HEK293 (cell line): ENCODE data around the gene PNCK.
A peak's percentile ranks its signal among the peaks of the same experiment; 100 is the strongest.

Experiments
- CTCF ChIA-PET: fragments of 350-600 bp; formaldehyde crosslinking; extraction: SDS; loops from one replicate; lab custom pipeline; 2021; ENCODE audit warnings: antibody characterized with exemption; lab: Yijun Ruan, JAX
- POLR2A ChIA-PET: fragments of 300-600 bp; formaldehyde crosslinking; extraction: SDS; loops from one replicate; lab custom pipeline; 2020; ENCODE audit warnings: antibody characterized with exemption, inconsistent platforms; lab: Yijun Ruan, JAX
- H3K27ac ChIP-seq: fragments of 200-500 bp; sonication (Bioruptor generic); 2 replicates; pipeline ENCODE4 v1.5.1; 2014; ENCODE audit warnings: low read depth, low read length, control low read depth, inconsistent platforms; ENCODE audit errors: extremely low read depth
- H3K36me3 ChIP-seq, 2 experiments: fragments of 200-500 bp in 1 of 2; sonication (Bioruptor generic) in 1 of 2; 1 replicate in 1 of 2; 2 replicates in 1 of 2; pipeline ENCODE4 v1.5.1; 2014 to 2017; ENCODE audit warnings: inconsistent platforms in 2 of 2, low read length in 2 of 2; ENCODE audit not compliant: control insufficient read depth in 2 of 2, insufficient read depth in 1 of 2
- H3K4me1 ChIP-seq: fragments of 200-500 bp; sonication (Bioruptor generic); 2 replicates; pipeline ENCODE4 v1.5.1; 2014; ENCODE audit warnings: mild to moderate bottlenecking, low read length, inconsistent platforms; ENCODE audit not compliant: control insufficient read depth, insufficient read depth
- H3K4me3 ChIP-seq: 2 replicates; pipeline ENCODE4 v1.5.1; 2011; ENCODE audit warnings: low read depth, mild to moderate bottlenecking, control low read depth, low read length, moderate library complexity
- H3K9me3 ChIP-seq: fragments of 200-500 bp; sonication (Bioruptor generic); 2 replicates; pipeline ENCODE4 v1.5.1; 2014; ENCODE audit warnings: low read depth, low read length, inconsistent platforms; ENCODE audit not compliant: control insufficient read depth, insufficient read depth
- AEBP2 ChIP-seq: fragments of 450-650 bp; formaldehyde crosslinking; IDR thresholded peaks from 2 replicates; pipeline ENCODE4 v1.5.1; 2016; ENCODE audit warnings: missing biosample characterization, missing genetic modification characterization, borderline replicate concordance
- HOXA7 ChIP-seq: sonication (generic); formaldehyde crosslinking; IDR thresholded peaks from 2 replicates; pipeline ENCODE4 v1.8.1; 2022; ENCODE audit warnings: missing genetic modification reagents, borderline replicate concordance
- HOXD13 ChIP-seq: sonication (generic); formaldehyde crosslinking; IDR thresholded peaks from 2 replicates; pipeline ENCODE4 v1.8.0; 2022; ENCODE audit warnings: missing genetic modification reagents, borderline replicate concordance
- KLF1 ChIP-seq: fragments of 450-650 bp; formaldehyde crosslinking; IDR thresholded peaks from 2 replicates; pipeline ENCODE4 v1.5.1; 2016; ENCODE audit warnings: missing biosample characterization, missing genetic modification characterization
- MEIS1 ChIP-seq: sonication (generic); formaldehyde crosslinking; IDR thresholded peaks from 2 replicates; pipeline ENCODE4 v1.8.1; 2022; ENCODE audit warnings: missing genetic modification reagents, mild to moderate bottlenecking, borderline replicate concordance
- SCRT1 ChIP-seq: fragments of 450-650 bp; formaldehyde crosslinking; IDR thresholded peaks from 2 replicates; pipeline ENCODE4 v1.5.1; 2016; ENCODE audit warnings: missing biosample characterization, missing genetic modification characterization, borderline replicate concordance
- ZBTB44 ChIP-seq: fragments of 450-650 bp; IDR thresholded peaks from 2 replicates; pipeline ENCODE4 v1.5.1; 2018; ENCODE audit warnings: missing biosample characterization, mild to moderate bottlenecking, missing genetic modification characterization
- ZBTB48 ChIP-seq: fragments of 450-650 bp; formaldehyde crosslinking; IDR thresholded peaks from 2 replicates; pipeline ENCODE4 v1.5.1; 2016; ENCODE audit warnings: missing biosample characterization, missing genetic modification characterization
- ZBTB6 ChIP-seq: fragments of 450-650 bp; formaldehyde crosslinking; IDR thresholded peaks from 2 replicates; pipeline ENCODE4 v1.5.1; 2017; ENCODE audit warnings: missing biosample characterization, missing genetic modification characterization
- ZFP37 ChIP-seq: fragments of 450-650 bp; formaldehyde crosslinking; IDR thresholded peaks from 2 replicates; pipeline ENCODE4 v1.5.1; 2016; ENCODE audit warnings: missing biosample characterization, missing genetic modification characterization
- ZNF202 ChIP-seq: fragments of 450-650 bp; formaldehyde crosslinking; IDR thresholded peaks from 2 replicates; pipeline ENCODE4 v1.5.1; 2016; ENCODE audit warnings: missing biosample characterization, missing genetic modification characterization, borderline replicate concordance
- ZNF23 ChIP-seq: fragments of 450-650 bp; formaldehyde crosslinking; IDR thresholded peaks from 2 replicates; pipeline ENCODE4 v1.5.1; 2016; ENCODE audit warnings: missing biosample characterization, missing genetic modification characterization, borderline replicate concordance
- ZNF362 ChIP-seq: fragments of 450-650 bp; formaldehyde crosslinking; IDR thresholded peaks from 2 replicates; pipeline ENCODE4 v1.5.1; 2016; ENCODE audit warnings: missing biosample characterization, missing genetic modification characterization
- ZNF404 ChIP-seq: fragments of 450-650 bp; formaldehyde crosslinking; IDR thresholded peaks from 2 replicates; pipeline ENCODE4 v1.5.1; 2017; ENCODE audit warnings: missing biosample characterization, missing genetic modification characterization
- ZNF433 ChIP-seq: fragments of 450-650 bp; formaldehyde crosslinking; IDR thresholded peaks from 2 replicates; pipeline ENCODE4 v1.5.1; 2016; ENCODE audit warnings: missing biosample characterization, missing genetic modification characterization, low read depth
- ZNF48 ChIP-seq: fragments of 450-650 bp; formaldehyde crosslinking; IDR thresholded peaks from 2 replicates; pipeline ENCODE4 v1.5.1; 2016; ENCODE audit warnings: missing biosample characterization, missing genetic modification characterization
- ZNF518A ChIP-seq: fragments of 450-650 bp; formaldehyde crosslinking; conservative IDR thresholded peaks from 2 replicates; pipeline ENCODE4 v1.5.1; 2016; ENCODE audit warnings: low read depth, missing biosample characterization, missing genetic modification characterization
- ZNF621 ChIP-seq: fragments of 450-650 bp; formaldehyde crosslinking; IDR thresholded peaks from 2 replicates; pipeline ENCODE4 v1.5.1; 2017; ENCODE audit warnings: missing biosample characterization, missing genetic modification characterization
- ZNF660 ChIP-seq: fragments of 450-650 bp; IDR thresholded peaks from 2 replicates; pipeline ENCODE4 v1.5.1; 2018; ENCODE audit warnings: missing biosample characterization, mild to moderate bottlenecking, missing genetic modification characterization
- ZNF692 ChIP-seq: fragments of 450-650 bp; formaldehyde crosslinking; IDR thresholded peaks from 2 replicates; pipeline ENCODE4 v1.5.1; 2016; ENCODE audit warnings: missing biosample characterization, missing genetic modification characterization
- ZNF785 ChIP-seq: fragments of 450-650 bp; formaldehyde crosslinking; IDR thresholded peaks from 2 replicates; pipeline ENCODE4 v1.5.1; 2016; ENCODE audit warnings: missing biosample characterization, missing genetic modification characterization
- ZNF791 ChIP-seq: fragments of 450-650 bp; formaldehyde crosslinking; IDR thresholded peaks from 2 replicates; pipeline ENCODE4 v1.5.1; 2016; ENCODE audit warnings: missing biosample characterization, missing genetic modification characterization

The PNCK gene

GRCh38 chrX:153644356-153645125 is 29.1 kb downstream of the PNCK start (continued):
- TF ChIP-seq ZBTB6 (tag by site-specific recombination) (peak; percentile 23; the same call in 1 of the 2 replicates), ZNF362 (no peak)

- H3K27ac ChIP-seq: no peak overlapping the region
- no peaks in the 10 kb centered on the region for H3K9me3 ChIP-seq
- peak overlapping the region; percentile 1 for H3K4me3 ChIP-seq
- no peaks in the 10 kb centered on the region for H3K36me3 ChIP-seq
- H3K4me1 ChIP-seq: peaks cover 3% of the 10 kb centered on the region; the same call in 1 of the 2 replicates
- ChIA-PET CTCF (interaction anchor here (0.6 to 2.5 kb wide), 18 partner anchors 8 to 702 kb away, joined by 3 to 24 read pairs (median 4); no protein-coding TSS in a partner anchor), POLR2A (no interaction called here)
- no peak for TF ChIP-seq HOXD13 (CRISPR knock-in tag)
- no peak for TF ChIP-seq ZNF433 (tag by site-specific recombination)
- no peak for TF ChIP-seq ZNF518A (tag by site-specific recombination)
- TF ChIP-seq AEBP2 (tag by site-specific recombination): no peak
- TF ChIP-seq ZNF404 (tag by site-specific recombination): no peak
- no peak for TF ChIP-seq ZNF48 (tag by site-specific recombination)
- TF ChIP-seq ZNF791 (tag by site-specific recombination): no peak
- TF ChIP-seq ZBTB48: no peak
- no peak for TF ChIP-seq ZNF785 (tag by site-specific recombination)
- no peak for TF ChIP-seq ZNF621 (tag by site-specific recombination)
- no peak for TF ChIP-seq SCRT1
- no peak for TF ChIP-seq MEIS1 (CRISPR knock-in tag)
- no peak for TF ChIP-seq ZNF23 (tag by site-specific recombination)
- 0 out of 2 replicates have a peak, but pooled peaks have one; percentile 31 for TF ChIP-seq ZNF692
- TF ChIP-seq ZNF202 (tag by site-specific recombination): no peak
- TF ChIP-seq ZBTB44 (tag by site-specific recombination): no peak
- TF ChIP-seq ZFP37 (tag by site-specific recombination): no peak
- no peak for TF ChIP-seq HOXA7 (CRISPR knock-in tag)
- TF ChIP-seq KLF1 (tag by site-specific recombination): no peak
- no peak for TF ChIP-seq ZNF660 (tag by site-specific recombination)
These were observed 29.9 kb downstream of the PNCK start for GRCh38 chrX:153643431-153644351.
